Right kidney (tissue), 1 donor: ENCODE data around the gene DIAPH3.

Source experiments
- DNase-seq: peaks from one replicate; pipeline ENCODE4 v3.0.0-alpha.2; 2016

DIAPH3 gene

DNA sequence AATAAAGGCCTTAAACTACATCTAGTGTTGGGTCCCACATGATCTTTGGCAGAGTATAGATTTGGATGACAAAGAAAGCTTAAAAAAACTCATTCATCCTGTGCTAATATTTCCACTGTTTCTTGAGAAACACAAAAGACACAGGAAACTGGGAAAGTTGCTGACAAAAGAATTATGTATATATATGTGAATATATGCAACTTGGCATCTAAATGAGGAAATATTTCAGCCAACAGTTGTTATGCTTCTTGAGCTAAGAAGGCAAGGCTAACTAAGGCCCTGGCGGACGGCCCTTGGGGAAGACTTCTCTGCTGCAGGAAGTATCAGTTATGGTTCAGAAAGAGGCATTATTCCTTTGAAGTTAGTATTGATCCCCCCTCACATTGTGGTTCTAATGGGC lies 491.8 kb downstream of the DIAPH3 start:
- DNase-seq = no peak

DNA sequence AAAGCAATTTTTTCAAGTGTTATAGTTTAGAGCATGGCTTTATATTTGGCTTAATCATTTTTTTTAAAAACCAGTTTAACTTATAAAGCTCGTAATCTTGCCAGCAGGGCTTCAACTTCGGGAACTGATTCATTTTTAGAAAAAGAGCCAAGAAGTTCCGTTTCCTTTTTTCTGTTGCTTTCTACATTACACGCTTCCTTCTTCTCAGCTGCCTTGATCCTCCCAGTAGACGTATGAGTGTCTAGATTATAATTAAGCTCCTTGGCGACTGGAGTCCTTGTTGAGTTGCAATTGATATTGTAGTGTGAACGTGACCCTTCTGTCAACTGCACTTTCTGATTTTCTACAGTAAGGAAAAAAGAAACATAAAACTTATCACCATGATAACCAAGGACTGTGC lies 497.2 kb downstream of the DIAPH3 start:
- DNase-seq = no peak

DNA sequence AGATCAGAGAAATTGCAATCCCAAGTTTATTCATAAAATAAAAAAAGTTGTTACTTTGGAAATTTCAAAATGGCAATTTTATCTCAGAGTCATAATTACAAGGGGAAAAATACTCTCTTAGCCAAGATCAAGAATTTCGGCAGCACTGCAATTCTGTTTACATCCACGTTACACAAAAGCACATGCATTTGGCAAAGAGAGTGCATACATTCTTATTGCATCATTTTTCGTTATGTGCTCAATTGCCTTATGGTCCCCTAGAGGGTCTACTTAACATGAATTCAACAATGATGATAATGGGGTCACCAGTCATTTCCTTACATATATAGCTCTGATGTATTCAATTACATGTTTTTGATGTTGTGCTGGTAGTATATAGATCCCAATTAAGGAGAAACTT lies 498.0 kb downstream of the DIAPH3 start:
- no peak for DNase-seq

DNA sequence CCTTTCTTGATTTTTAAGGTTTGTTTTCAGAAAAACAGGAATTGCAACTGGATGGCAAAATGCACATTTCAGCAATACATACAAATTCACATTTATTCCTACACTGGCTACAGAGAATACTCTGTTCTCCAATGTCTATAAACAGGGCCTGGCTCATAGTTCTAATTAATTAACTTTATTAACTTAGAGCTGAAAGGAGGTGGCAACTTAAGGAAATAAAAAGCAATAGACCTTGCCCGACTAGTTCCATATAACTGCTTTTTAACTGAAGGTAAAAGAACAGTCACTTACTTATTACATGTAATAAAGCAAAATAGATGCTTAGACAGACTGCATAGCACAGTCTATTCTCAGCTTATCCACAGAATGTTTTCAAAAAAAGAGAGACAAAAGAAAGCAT lies 498.5 kb downstream of the DIAPH3 start:
- no peak for DNase-seq

DNA sequence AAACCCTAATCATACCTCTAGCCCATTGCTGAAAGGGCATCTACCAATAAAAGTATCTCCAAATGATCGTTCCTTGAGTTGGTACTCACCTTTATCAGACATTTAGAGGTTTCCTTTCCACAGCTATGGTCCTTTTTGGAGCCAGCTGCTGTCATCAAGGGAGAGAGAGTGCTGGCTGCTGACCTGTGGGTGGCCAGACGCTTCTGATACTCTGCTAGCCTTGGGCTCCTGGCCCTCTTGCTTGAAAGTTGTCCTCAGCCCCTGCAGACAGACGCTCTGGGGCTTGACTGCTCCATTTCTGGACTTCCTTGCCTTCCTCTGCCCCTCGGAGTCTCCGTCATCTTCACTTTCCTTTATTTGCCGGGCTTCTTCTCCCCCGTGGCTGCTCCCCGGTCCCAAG lies 499.1 kb downstream of the DIAPH3 start:
- DNase-seq = no peak

DNA sequence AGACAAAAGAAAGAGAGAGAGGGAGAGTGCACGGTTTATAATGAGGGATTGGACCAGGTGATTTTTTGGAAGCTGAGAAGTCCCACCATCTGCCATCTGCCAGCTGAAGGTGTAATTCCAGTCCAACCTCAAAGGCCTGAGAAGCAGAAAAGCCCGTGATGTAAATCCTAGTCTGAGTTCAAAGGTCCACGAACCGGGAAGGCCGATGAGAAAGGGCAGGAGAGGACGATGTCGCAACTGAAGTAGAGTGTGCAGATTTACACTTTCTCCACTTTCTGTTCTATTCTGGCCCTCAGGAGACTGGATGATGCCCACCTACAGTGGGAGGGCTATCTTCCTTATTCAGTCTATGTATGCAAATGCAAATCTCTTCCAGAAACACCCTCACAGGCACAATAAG lies 500.0 kb downstream of the DIAPH3 start:
- DNase-seq = no peak

DNA sequence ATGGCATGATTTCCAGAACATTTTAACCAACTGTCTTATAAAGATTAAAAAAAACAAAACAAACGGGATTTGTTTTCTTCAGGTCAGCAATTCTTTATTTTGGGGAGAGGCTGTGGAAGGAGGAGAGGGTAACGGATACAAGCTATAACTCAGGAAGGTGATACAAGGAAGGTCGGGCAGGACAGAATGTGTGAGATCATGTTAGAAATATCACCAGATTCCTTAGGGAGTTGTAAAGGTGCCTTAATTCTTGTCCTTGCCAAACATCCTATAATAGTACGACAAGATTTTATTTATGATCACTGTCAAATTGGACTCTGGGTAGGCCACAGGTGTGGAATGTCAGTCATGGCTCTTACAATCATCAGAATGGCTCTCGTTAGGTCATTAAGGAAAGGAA lies 503.1 kb downstream of the DIAPH3 start:
- no peak for DNase-seq

DNA sequence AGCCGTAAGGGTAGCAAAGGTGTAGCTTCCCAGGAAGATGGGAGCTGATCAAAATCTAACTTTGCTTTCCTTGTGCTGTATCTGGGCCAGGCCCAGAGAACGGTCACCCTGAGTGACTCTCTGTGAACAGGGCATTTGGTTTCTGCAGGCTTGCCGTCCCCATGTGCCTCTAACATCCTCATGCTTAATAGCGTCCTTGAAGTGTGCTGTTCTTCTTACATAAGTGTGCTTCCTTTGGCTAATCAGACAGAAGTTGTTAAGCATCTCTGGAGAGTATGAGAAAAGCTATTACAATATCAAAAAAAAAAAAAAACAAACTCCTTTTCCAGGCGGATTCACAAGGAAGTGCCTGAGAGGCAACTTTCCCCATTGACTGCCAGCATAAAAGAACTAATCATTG lies 503.7 kb downstream of the DIAPH3 start:
- DNase-seq = no peak

DNA sequence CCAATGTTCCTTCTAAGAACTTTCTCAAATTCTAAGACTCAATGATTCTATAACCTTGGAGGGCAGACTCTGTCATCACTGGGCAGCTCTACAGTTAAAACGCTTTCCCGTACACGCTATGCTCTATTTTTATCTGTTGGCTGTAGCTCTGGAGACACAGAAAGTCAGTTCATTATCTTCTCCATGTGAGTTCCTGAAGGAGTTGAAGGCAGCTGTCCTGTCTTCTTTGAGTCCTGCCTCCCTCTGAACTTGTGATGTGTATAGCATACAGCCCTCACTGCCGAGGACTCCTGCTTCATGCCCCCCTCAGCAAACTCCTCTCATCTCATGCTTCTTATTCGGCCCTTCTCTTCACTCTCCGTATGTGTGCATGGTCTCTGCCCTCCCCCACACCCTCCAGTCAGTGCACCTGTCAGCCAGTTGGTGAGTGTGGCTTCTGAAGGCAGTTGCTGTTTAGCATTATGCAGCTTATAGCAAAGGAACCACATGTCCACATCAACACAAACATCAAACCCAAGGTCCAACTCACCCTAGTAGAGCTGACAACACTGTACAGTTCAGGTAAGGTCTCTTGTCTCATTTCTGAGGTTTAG lies 504.9 kb downstream of the DIAPH3 start:
- DNase-seq = no peak

DNA sequence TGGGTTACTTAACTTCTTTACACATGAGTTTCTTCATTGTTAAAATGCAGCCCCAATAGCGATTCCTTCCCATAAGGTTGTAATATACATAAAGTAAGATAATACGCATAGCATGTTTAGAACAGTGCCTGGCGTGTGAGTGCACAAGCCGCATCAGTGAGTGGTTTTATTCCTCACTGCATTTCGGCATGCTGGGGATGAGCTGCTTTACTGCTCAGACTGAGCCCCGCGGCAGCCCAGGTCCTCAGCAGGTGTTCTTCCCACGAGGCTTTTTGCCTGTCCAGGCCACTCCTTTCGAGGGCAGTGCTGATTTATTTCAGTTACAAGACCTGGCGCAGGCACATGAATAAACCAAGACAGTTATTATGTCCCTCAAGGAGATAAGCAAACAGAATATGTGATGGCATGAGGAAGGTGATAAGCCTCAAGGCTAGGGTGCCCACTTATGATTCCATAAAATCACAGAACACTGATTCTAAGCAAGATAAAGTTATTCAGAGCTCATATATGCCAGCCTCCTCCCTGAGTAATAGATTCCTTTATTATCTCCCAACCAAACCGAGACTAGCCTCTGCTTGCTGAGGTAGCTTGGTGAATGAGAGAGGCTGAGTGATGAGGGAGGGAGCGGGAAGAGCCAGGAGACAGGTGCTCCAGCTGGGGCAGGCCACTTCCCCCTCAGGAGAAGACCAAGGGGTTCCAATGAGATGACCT lies 505.5 kb downstream of the DIAPH3 start:
- DNase-seq = no peak

DNA sequence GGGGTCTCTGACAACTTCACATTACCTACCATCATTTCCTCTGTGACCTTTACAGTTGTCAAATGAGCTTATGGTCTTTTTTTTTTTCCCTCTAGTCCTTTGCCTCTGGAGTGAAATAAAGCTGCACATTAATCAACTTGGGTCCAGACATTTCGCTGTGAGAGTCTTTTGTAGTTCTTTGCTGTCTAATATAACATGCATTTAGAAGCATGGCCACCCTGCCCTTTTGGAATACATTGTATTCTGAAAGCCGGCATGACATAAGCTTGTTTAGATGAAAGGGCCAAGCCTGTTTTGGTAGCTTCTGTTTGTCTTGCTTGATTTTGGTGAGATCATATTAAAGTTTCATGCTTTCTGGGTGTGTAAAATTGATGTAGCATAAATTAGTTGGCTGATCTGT lies 509.8 kb downstream of the DIAPH3 start:
- no peak for DNase-seq

DNA sequence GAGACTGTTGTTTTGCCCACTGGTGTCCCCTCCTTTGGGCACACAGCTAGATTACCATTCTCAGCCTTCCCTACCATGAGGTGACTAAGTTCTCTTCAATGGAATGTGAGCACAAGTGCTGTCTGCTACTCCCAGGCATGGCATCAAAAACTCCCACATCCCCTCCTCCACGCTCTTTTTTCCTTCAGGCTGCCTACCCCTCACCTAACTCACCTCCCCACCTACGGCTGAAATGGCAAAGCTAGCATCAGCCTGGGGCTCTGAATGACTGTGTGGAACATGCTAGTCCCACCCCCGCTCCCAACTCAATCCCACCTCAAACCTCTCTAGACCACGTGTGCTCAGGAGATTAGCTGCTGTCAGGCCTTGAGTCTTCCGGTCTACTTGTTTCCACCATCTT lies 512.2 kb downstream of the DIAPH3 start:
- DNase-seq = no peak

DNA sequence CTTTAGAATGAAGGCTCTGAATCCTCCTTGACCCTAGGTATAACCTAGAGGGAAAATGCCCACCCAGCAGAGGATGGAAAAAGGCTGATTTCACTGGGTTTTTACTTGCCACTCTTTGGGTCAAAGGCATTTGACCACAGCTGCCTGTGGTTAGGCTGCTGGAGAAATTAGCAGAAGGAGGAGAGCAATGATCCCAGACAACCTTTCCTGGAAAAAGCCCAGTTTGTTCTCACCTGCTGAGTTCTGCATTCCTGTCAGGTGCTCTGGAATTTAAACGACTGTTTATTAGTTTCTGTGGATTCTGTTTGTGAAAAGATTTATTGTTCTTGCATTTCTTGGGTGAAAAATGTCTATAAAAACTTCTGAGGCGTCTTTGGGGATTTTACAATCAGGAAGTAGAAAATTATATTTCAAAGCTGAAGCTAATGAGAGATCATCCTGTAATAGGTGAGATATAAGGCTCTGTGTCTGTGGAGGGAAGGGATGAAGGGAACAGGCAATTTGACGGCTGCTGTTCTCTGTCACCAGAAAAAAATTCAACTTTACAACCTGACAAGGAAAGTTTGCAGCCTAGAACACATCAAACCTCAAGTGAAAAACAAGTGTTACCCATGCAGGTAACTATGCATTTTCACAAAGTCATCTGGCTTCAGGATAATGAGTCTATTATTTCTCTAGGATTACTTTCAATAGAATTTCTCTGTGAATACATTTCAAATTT lies 519.7 kb downstream of the DIAPH3 start:
- DNase-seq = no peak

DNA sequence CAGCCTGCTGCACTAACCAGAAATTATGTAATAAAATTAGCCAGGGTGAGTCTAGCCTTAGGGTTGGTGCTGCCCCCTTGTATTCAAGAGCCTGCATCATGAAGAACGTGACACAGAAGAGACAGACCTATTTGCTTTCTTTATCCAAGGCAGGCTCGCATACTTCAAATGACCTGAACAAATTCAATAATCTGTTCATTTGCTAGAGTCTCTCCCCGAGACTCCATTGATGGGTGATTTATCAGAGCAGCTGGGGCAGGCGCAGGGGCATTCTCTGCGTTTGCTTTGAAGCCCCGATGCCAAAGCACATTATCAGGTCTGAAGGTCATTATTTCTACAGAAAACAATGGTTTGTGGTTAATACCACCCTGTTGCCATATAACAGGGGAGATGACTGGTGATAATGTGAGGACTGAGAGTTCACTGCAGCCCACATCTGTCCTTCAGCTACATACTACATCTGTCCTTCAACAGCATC lies 520.3 kb downstream of the DIAPH3 start:
- DNase-seq = no peak

DNA sequence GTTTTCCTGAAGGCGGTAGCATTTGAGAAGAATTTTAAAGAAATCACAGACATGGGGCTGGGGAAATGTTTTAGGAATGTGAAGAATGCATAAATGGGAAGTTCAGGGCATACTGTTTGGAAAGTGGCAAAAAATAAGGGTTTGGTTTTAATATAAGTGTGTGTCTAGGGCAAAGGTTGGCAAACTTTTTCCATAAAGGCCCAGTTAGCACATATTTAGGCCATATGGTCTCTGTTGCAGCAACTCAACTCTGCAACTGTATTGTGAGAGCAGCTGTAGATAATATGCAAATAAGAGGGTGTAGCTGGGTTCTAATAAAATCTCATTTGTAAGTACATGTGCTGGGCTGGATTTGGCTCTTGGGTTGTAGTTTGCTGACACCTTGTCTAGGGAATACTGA lies 521.9 kb downstream of the DIAPH3 start:
- no peak for DNase-seq

DNA sequence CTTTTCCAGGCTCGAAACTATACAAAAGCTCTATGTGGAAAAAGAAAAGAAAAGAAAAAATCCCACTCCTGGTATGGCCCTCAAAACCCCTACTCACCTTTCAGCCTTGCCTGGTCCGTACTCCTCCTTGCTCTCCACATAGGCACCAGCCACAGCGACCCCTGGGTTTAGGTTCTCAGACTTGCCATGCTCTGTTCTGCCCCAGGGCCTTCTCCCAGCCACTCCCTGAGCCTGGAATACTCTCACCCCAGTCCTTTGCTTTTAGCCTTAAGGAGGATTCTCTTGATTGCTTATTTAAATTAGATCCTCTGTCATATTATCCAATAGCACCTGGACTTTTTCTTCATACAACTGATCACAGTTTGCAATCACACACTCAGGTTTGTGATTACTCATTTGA lies 522.5 kb downstream of the DIAPH3 start:
- no peak for DNase-seq

DNA sequence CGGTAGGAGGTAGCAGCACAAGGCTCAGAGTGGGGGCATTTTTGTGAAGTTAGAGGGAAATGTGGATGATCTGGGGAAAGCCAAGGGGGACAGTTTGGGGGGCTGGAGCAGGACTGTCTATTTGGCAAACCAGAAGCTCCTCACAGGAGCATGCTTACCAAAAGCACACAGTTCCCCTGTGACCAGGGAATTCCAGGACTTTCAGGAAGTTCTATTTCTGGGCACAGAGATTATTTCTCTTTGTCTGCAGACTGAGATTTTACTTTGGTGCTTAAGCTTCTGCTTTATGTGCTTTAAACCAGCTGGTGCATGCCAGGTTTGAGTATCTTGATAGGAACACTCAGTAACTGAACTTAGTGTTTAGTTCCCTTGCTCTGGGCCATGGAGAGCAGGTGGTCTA lies 525.3 kb downstream of the DIAPH3 start:
- no peak for DNase-seq

DNA sequence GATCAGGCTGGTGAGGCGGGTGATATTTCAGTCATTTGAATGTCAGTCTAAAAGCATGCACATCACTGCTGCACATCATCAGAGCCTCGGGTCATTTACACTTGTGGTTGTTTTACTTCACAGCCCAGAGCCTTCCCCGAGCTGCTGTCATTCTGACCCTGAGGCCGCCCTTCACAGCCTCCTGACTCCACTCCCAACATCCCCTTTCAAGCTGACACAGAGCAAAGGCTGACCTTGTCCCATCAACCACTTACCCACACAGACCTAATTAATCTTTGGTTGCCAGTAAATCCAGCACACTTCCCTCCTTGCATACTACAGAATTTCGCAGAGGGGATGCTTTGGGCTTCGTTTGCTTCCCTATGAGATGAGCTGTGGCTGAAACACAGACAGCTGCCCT lies 528.1 kb downstream of the DIAPH3 start:
- no peak for DNase-seq

DNA sequence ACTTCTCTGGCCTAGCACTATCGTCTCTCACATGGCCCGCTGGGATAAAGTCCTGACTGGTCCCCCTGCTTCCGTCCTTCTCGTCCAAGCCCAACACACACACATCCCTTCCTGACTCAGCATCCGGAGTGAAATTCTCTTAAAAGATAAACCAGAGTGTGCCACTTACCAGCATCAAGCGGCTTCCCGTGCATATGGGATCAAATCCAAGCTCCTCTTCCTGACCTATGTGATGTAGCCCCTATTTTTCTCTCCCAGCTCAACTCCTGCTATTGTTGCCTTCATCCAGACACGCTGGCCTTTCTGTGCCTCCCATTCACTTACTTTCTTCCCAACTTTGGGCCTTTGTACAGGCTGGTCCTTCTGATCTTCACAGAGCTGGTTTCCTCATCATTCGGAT lies 530.4 kb downstream of the DIAPH3 start:
- no peak for DNase-seq

DNA sequence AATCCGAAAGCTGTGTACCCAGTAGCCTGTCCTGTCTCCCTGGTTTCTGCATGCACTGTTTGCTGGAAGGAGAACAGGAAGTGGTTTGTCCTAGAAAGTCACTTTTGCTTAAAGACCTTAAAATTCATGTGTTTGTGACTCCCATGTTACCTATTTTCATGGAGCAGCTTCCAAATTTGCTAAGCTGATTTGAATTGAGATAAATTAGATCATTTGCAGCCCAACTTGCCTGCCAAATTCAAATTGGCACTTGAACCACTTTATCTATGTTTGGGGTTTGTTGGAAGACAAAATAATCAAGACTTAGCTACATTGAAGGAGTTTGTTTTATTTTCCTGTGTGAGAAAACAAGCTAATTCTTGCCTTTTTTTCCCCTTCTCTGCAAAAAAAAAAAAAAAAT lies 532.5 kb downstream of the DIAPH3 start:
- DNase-seq = no peak

DNA sequence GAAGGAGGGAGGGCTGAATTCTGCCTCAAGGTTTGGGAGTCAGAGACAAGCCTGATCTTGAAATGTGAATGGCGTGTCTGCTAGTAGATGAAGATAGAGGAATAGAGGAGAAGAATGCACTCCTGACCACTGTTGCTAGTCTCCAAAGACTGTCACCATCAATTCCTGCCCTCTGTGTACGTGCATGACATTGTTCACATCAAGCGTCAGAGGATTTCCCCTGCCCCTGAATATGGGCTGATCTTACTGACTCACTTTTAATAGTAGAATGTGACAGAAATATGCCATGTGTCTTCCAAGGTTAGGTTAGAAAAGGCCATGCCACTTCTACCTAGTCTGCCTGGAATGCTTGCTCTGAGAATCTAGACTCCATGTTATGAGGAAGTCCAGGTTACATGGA lies 538.6 kb downstream of the DIAPH3 start:
- no peak for DNase-seq

DNA sequence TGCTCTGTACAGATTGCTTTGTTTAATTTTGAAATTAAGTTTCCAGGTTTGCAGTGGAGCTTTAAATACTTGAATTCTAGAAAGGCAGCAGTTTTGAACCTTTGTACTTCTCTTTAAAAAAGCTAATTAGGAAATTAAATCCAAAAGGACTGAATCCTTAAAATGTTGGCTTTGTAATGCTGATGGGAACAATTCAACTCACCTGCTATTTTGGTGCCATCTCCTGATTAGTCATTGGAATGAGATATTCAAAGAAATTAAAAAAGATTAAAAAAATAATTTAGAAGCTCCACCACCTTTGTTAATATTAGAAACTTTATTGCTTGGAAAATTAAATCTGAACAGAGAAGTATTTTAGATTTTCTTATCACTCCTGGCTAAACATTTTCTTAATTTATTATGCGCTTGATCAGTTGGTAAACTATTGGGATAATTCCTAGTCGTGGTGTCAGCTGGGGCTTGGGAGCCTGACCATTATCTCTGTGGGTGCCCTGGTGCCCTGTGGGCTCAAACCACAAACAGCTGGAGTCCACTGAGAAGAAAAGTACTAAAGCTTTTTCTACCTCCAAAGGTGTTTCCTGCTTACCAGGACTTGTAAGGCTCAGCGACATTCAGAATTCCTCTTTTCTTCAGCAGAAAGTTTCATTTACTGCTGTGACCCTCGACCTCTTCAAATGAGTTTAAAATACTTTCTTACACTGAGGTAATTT lies 540.4 kb downstream of the DIAPH3 start:
- no peak for DNase-seq

DNA sequence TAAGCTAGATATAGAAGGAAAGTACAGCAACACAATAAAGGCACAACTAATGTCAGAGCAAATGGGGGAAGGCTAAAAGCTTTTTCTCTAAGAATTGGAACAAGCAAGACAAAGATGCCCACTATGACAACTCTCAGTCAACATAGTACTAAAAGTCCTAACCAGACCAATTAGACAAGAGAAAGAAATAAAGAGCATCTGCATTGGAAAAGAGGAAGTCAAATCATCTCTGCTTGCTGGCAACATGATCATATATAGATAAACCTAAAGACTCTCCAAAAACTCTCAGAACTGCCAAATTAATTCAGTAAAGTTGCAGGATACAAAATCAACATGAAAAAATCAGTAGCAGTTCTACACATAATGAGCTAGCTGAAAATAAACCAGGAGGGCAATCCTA lies 542.0 kb downstream of the DIAPH3 start:
- DNase-seq = no peak
